GM21423 (cell line): Measurements from ENCODE around the gene SPIC.
"Not testable (repeated sequence)": the region's sequence is repeated elsewhere in the genome, so short reads cannot be mapped to it uniquely, and the experiment has no call there.

ENCODE experiments used
- ATAC-seq: cut with Tn5 transposase; IDR thresholded peaks from one replicate; pipeline ENCODE4 v1.9.1; 2021; ENCODE audit warnings: mild to moderate bottlenecking, moderate library complexity; ENCODE audit not compliant: unreplicated experiment

Gene SPIC

GRCh38 chr12:101474711-101475386 lies at the start of gene SPIC:
SPIC (plus strand) TSS chr12:101475336; CDS start chr12:101476905, 1,569 bp downstream.
- no peak for ATAC-seq

GRCh38 chr12:101430456-101430855 lies 44.7 kb upstream of the SPIC start:
- no peak for ATAC-seq

GRCh38 chr12:101436136-101436535 lies 39.0 kb upstream of the SPIC start:
- ATAC-seq: no peak

- no peak for ATAC-seq
Observed at GRCh38 chr12:101439236-101439635, 35.9 kb upstream of the SPIC start.

- no peak for ATAC-seq
Observed at GRCh38 chr12:101441461-101442224, 33.5 kb upstream of the SPIC start.

GRCh38 chr12:101455685-101456084 lies 19.5 kb upstream of the SPIC start:
- no peak for ATAC-seq

GRCh38 chr12:101459642-101460346 lies 15.3 kb upstream of the SPIC start:
- ATAC-seq: no peak

GRCh38 chr12:101468948-101469347 lies 6.2 kb upstream of the SPIC start:
- no peak for ATAC-seq

GRCh38 chr12:101470939-101471338 lies 4.2 kb upstream of the SPIC start:
- ATAC-seq: no peak

GRCh38 chr12:101471878-101472277 lies 3.3 kb upstream of the SPIC start:
- ATAC-seq: not testable (repeated sequence)

GRCh38 chr12:101474248-101474647 lies 888 bp upstream of the SPIC start:
- no peak for ATAC-seq

GRCh38 chr12:101475751-101476305 lies 692 bp downstream of the SPIC start:
- no peak for ATAC-seq

GRCh38 chr12:101480849-101481248 lies 5.7 kb downstream of the SPIC start:
- no peak for ATAC-seq

- ATAC-seq: no peak
Observed at GRCh38 chr12:101485021-101485420, 9.9 kb downstream of the SPIC start.

- no peak for ATAC-seq
Observed at GRCh38 chr12:101488469-101488868, 13.3 kb downstream of the SPIC start.

- ATAC-seq: no peak
Observed at GRCh38 chr12:101490286-101490920, 15.3 kb downstream of the SPIC start.

- no peak for ATAC-seq
Observed at GRCh38 chr12:101491329-101491728, 16.2 kb downstream of the SPIC start.

GRCh38 chr12:101493556-101493955 lies 18.4 kb downstream of the SPIC start:
- ATAC-seq: no peak

- ATAC-seq: no peak
Observed at GRCh38 chr12:101498252-101498651, 23.1 kb downstream of the SPIC start.

GRCh38 chr12:101501410-101501995 lies 26.4 kb downstream of the SPIC start:
- ATAC-seq: no peak

GRCh38 chr12:101521136-101521535 lies 46.0 kb downstream of the SPIC start:
- no peak for ATAC-seq
